ENCODE measurements around the gene GNB1L. TPM values are rescaled to one million over a fixed set of nuclear protein-coding genes. Genes with fewer than 3 reads are reported as not detected.

GNB1L gene
- total and polyA plus RNA-seq, 10 of the 15 experiments (the other 5 are each of a cell fraction or from before 2014, with no cell fraction given) = 0.21 to 19.4 (median 6.8) TPM

- ATAC-seq (no peak), FAIRE-seq (no peak), DNase-seq (ENCODE audit: low read depth, low spot score) (no peak)
- RAD21 ChIA-PET (ENCODE audit: unreplicated experiment) = no interaction called here
- Histone ChIP-seq H3K4me2 (ENCODE audit: control insufficient read depth, insufficient read depth) (no peak overlapping the region), H4K20me1 (ENCODE audit: control insufficient read depth, insufficient read depth) (no peaks in the 10 kb centered on the region), H3K79me2 (ENCODE audit: control insufficient read depth, insufficient read depth, low read length) (no peaks in the 10 kb centered on the region), H3K36me3 (ENCODE audit: control insufficient read depth in 2 of 2, insufficient read depth in 2 of 2, low read length in 1 of 2) (no peaks in the 10 kb centered on the region; a peak in 1 of 4 replicates), H3K27ac (ENCODE audit: control insufficient read depth, insufficient read depth) (no peak overlapping the region), H2AFZ (ENCODE audit: control insufficient read depth, low read depth, low read length) (no peak overlapping the region), H3K4me1 (ENCODE audit: control insufficient read depth, insufficient read depth, low read length) (no peaks in the 10 kb centered on the region), H3K27me3 (replicated peaks in 1 of 2; ENCODE audit: control insufficient read depth in 2 of 2, insufficient read depth in 2 of 2, low read length in 1 of 2) (no peaks in the 10 kb centered on the region), H3K9me3 (replicated peaks; ENCODE audit: control insufficient read depth, insufficient read depth, low read length) (no peaks in the 10 kb centered on the region), H3K4me3 (no peak overlapping the region), H3K9ac (ENCODE audit: control insufficient read depth, insufficient read depth, low read length) (no peak overlapping the region)
- WGBS (ENCODE audit: insufficient coverage, insufficient replicate concordance, low lambda C conversion rate, missing lambda C conversion rate) = 85% methylated on average over 18 of the region's 18 CpGs
- POLR2A ChIA-PET = no interaction called here
- no TSS peak for BruUV-seq (replicated peaks)
- intact Hi-C loops (cut with micrococcal nuclease; ENCODE audit: unreplicated experiment) = no loop called here
- SMC1A ChIA-PET (ENCODE audit: uncharacterized antibody, unreplicated experiment) = no interaction called here
- TF ChIP-seq ZBED1 (IDR thresholded peaks at IDR 0.05; ENCODE audit: borderline replicate concordance) (no peak), BMI1 (IDR thresholded peaks at IDR 0.05; ENCODE audit: borderline replicate concordance) (no peak), GATAD2B (conservative IDR thresholded peaks at IDR 0.05; ENCODE audit: low read depth) (no peak), KDM1A (IDR thresholded peaks at IDR 0.05; ENCODE audit: borderline replicate concordance) (no peak), MTA2 (IDR thresholded peaks at IDR 0.05; ENCODE audit: low read depth) (no peak), RBBP5 (conservative IDR thresholded peaks at IDR 0.05) (no peak), SPI1 (IDR thresholded peaks at IDR 0.05; ENCODE audit: borderline replicate concordance, insufficient read depth, low read depth, low read length) (no peak)
- TF ChIP-seq, protein P1, sequence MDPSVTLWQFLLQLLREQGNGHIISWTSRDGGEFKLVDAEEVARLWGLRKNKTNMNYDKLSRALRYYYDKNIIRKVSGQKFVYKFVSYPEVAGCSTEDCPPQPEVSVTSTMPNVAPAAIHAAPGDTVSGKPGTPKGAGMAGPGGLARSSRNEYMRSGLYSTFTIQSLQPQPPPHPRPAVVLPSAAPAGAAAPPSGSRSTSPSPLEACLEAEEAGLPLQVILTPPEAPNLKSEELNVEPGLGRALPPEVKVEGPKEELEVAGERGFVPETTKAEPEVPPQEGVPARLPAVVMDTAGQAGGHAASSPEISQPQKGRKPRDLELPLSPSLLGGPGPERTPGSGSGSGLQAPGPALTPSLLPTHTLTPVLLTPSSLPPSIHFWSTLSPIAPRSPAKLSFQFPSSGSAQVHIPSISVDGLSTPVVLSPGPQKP (IDR thresholded peaks at IDR 0.05; ENCODE audit: low read depth, low read length) = no peak
- CTCF ChIA-PET = no interaction called here
- in situ Hi-C loops (cut with MboI) = no loop called here
Observed at GRCh38 chr22:19822301-19823117, 32.2 kb downstream of the GNB1L start.

Measured in GM12878 (cell line).